HCEC 1CT (cell line): ENCODE measurements around the gene TEF.
"Not testable (repeated sequence)": the region's sequence is repeated elsewhere in the genome, so short reads cannot be mapped to it uniquely, and the experiment has no call there.

Experiments used
- DNase-seq: peaks from one replicate; pipeline ENCODE4 v3.0.0-alpha.2; 2017

TEF gene

GRCh38 chr22:41431656-41432055 lies 49.9 kb downstream of the TEF start:
- no peak for DNase-seq

- not testable (repeated sequence) for DNase-seq
Measured at GRCh38 chr22:41433480-41433879, 51.7 kb downstream of the TEF start.

GRCh38 chr22:41434361-41435003 lies 52.7 kb downstream of the TEF start:
- not testable (repeated sequence) for DNase-seq

GRCh38 chr22:41435560-41435959 lies 53.8 kb downstream of the TEF start:
- no peak for DNase-seq

- no peak for DNase-seq
Measured at GRCh38 chr22:41436322-41437113, 54.8 kb downstream of the TEF start.

GRCh38 chr22:41437198-41437597 lies 55.5 kb downstream of the TEF start:
- DNase-seq: no peak

- DNase-seq: not testable (repeated sequence)
Measured at GRCh38 chr22:41440511-41440910, 58.8 kb downstream of the TEF start.

GRCh38 chr22:41442240-41442792 lies 60.6 kb downstream of the TEF start:
- DNase-seq: no peak

- DNase-seq: peak; percentile 94
Measured at GRCh38 chr22:41444360-41445128, 62.8 kb downstream of the TEF start.

- DNase-seq: peak; percentile 10
Measured at GRCh38 chr22:41445129-41446056, 63.7 kb downstream of the TEF start.

- DNase-seq: peak; percentile 13
Measured at GRCh38 chr22:41446057-41446501, 64.3 kb downstream of the TEF start.

GRCh38 chr22:41446639-41447434 lies 65.1 kb downstream of the TEF start, which contains the start of gene TOB2:
TSS of gene TOB2 (minus strand) at chr22:41446801. CDS start at chr22:41437345, 9,456 bp downstream.
- DNase-seq: peak; percentile 97

GRCh38 chr22:41447435-41448188 lies 65.9 kb downstream of the TEF start:
- DNase-seq: peak; percentile 62

- peak; percentile 99 for DNase-seq
Measured at GRCh38 chr22:41448189-41448808, 66.6 kb downstream of the TEF start.
